ENCODE measurements around the gene B4GALNT4.

DNA sequence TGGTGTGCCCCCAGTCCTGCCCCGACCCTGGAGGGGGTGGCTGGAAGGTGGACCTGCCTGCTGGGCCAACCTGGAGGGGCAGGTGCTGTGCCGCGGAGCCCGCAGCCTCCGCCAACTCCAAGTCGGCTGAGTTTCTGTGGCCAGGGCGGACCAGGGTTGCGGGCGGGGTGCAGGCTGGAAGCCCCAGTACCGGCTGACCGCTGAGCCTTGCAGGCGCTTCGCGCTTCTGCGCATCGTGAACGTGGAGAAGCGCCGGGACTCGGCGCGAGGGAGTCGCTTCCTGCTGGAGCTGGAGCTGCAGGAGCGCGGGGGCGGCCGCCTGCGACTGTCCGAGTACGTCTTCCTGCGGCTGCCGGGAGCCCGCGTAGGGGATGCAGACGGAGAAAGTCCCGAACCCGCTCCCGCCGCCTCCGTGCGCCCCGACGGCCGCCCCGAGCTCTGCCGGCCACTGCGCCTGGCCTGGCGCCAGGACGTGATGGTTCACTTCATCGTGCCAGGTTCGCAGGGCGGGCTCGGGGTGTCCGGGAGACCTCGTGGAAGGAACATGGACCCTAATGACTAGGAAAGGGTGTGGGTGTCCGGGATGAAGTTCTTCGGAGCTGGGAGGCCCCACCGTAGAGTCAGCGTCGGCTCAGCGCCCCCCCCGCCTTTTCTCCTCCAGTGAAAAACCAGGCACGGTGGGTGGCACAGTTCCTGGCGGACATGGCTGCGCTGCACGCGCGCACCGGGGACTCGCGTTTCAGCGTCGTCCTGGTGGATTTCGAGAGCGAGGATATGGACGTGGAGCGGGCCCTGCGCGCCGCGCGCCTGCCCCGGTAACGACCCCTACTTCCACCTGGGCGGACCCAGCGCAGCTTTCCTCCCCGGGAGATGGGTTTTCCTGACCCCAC, 10.2 kb downstream of the B4GALNT4 start:
- TF ChIP-seq, protein P1, sequence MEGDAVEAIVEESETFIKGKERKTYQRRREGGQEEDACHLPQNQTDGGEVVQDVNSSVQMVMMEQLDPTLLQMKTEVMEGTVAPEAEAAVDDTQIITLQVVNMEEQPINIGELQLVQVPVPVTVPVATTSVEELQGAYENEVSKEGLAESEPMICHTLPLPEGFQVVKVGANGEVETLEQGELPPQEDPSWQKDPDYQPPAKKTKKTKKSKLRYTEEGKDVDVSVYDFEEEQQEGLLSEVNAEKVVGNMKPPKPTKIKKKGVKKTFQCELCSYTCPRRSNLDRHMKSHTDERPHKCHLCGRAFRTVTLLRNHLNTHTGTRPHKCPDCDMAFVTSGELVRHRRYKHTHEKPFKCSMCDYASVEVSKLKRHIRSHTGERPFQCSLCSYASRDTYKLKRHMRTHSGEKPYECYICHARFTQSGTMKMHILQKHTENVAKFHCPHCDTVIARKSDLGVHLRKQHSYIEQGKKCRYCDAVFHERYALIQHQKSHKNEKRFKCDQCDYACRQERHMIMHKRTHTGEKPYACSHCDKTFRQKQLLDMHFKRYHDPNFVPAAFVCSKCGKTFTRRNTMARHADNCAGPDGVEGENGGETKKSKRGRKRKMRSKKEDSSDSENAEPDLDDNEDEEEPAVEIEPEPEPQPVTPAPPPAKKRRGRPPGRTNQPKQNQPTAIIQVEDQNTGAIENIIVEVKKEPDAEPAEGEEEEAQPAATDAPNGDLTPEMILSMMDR (IDR thresholded peaks at IDR 0.05): no peak
- TF ChIP-seq POLR2A (IDR thresholded peaks at IDR 0.05) (no peak), POLR2AphosphoS5 (IDR thresholded peaks at IDR 0.05) (no peak), EP300 (IDR thresholded peaks at IDR 0.05) (no peak)
